ENCODE measurements around the gene GEMIN5.

Gene GEMIN5

DNA sequence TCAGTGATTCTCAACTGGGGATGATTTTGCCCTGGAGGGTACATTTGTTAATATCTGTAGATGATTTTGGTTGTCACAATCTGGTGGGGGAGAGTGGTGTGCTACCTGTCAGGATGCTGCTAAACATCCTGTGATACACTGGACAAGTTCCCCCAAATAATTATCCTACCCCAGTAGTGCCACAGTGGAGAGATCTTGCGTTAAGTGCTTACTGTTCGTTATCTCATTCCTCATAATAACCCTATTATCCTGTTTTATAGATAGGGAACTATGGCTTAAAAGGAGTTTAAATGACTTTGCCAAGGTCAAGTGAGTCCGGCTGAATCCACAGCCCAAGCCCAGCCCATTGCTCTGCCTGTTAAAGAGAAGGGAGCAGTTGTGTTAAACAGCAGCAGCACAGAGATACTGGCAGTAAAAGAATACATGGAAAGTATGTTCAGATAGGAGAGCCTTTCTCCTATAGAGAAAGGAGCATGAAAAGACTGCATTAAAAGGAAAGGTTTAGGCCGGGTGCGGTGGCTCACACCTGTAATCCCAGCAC, 64.2 kb downstream of the GEMIN5 start:
- DNase-seq = no peak

DNA sequence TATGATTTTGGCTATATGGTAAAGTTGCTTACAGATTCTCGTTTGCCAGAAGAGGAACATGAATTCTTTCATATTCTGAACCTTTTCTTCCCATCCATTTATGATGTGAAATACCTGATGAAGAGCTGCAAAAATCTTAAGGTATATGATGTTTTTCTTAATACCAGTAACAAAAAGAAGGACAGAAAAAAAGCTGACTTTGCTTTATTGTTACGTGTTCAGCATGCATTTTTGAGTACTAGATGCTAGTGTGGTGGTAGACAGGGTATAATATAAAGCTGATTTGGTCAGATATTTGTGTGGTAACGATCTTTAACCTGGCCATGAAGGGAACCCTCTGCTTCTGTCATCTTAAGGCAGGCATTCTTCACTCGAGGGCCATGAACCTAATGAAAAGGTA, 66.3 kb downstream of the GEMIN5 start:
- DNase-seq = no peak

DNA sequence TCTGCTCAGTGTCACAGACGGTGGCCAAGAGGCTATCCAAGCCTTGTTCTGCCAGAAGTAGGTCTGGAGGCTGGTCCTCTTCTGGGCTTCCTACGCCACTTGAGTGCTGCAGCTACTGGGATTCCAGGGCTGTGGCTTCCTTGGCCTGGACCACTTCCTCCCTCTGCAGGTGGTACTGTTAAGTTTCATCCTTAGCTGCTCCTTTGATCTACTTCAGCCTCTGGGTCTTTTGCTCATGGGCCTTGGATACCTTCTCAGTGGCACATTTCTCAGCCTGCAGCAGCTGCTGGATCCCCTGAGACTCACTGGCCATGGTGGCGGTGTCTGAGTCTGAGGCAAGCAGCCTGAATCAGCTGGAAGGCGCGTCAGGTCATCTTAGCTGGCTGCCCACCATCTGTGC, 69.3 kb downstream of the GEMIN5 start:
- no peak for DNase-seq

DNA sequence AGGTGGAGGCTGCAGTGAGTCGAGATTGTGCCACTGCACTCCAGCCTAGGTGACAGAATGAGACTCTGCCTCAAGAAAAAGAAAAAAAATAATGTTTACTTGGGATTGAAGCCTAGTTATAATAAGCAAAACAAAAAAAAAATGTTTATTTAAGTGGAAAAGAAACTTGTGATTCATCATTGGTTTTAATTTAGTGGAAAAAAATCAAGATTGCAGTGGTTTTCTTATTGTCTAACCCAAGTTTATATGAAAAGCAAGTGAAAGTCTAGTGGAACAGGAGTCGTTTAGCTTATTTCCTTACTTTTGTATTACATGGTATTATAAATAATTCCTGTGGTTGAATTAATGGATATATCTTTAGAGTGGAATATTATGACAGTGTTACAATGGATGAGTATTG, 71.2 kb downstream of the GEMIN5 start:
- DNase-seq = no peak

DNA sequence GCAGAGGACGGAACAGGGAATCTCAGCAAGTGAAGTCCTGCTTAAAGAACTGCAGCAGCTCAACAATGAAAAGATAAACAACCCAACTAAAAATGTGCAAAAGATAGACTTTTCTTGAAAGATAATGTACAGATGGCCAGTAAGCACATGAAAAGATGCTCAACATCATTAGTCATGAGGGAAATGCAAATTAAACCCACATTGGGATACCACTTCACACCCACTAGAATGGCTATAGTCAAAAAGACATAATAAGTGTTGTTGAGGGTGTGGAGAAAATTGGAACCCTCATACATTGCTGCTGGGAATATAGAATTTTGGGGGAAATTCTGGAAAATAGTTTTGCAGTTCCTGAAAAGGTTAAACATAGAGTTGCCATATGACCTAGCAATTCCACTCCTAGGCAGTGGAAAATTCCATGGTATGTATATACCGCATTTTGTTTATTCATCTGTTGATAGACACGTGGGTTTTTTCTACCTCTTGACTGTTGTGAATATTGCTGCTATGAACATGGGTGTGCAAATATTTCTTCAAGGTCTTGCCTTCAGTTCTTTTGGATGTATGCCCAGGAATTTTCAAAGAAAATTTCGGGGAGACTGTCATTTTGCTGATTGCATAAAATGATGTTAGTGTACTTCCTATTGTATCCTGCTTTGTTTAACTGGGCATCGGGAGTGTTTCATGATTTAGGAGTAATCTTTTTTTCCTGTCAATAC, 72.4 kb downstream of the GEMIN5 start:
- DNase-seq = no peak

DNA sequence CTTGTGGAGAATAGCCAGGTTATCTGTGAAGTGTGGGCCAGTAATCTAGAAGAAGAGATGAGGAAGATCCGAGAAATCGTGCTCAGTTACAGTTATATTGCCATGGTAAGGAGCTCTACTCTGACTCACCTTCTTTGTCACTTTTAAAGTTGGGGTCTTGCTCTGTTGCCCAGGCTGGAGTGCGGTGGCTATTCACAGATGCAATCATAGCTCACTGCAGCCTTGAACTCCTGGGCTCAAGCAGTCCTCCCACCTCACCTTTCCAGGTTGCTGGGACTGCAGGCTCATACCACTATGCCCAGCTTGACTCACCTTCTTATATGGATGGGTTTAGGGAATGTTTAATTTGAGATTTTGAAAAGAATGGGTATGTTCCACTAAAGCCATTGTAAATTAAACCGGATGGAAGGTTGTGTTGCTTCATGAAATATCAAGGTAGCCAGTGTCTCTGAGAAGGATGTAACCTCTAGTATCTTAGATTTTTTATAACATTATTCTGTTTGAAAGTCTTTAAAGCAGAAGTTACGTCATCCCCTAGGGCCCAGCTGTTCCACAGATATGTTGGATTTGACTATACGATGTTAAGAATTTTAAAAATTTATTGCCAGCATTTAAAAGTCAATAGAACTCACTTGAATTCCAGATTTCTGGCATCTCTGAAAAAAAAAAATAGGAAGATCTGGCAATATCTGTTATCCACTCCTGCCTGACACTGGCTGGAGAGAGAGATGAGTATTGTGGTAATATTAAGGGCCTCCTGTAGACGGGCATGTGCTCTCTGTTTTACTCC, 74.5 kb downstream of the GEMIN5 start:
- no peak for DNase-seq

DNA sequence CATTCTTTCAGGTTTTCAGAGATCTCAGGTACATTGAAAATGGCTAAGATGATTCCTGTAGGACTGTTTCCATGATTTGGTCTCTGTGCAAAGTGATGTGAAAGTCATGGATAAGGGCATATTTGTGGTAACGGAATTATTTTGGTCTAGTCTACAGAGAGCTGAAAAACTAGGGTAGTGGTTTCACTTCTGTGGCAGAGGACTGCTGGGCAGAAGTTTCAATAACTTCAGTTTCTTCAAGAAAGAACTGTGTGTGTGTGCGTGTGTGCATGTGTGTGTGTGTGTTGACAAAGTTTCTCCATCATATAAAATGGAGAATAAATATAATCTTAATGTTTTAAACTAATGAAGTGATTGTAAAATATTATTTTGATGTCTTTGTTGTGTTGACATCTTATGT, 75.2 kb downstream of the GEMIN5 start:
- DNase-seq = no peak

DNA sequence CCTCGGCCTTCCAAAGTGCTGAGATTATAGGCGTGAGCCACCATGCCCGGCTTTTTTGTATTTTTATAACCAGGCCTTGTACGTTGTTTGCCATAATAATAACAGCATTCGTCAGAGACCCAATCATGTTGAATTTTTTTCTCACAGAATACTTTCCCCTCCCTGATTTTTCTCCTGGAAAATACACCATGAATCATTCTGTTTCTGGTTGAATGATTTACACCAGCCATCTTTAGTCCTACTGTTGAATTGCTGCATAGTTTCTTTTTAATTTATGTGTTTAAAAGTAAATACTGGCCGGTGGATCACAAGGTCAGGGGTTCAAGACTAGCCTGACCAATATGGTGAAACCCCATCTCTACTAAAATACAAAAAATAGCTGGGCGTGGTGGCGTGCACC, 76.1 kb downstream of the GEMIN5 start:
- DNase-seq = no peak

DNA sequence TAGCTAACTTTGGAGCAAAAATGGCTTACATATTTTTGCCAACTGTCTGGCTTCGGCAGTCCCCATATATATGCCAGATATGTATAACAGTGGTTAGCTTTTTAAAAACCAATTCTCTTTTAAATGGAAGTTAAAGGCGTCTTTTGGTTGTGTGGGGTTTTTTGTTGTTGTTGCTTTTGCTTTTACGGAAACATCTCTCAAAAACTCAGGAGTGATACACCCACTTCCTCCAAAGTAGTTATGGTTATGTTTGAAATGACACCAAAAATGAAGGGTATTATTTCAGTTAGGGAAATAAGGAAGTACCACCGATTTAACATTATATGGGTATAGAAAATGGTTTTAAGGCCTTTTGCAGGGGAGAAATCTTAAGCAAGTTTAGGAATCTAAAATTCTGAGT, 77.2 kb downstream of the GEMIN5 start:
- no peak for DNase-seq

DNA sequence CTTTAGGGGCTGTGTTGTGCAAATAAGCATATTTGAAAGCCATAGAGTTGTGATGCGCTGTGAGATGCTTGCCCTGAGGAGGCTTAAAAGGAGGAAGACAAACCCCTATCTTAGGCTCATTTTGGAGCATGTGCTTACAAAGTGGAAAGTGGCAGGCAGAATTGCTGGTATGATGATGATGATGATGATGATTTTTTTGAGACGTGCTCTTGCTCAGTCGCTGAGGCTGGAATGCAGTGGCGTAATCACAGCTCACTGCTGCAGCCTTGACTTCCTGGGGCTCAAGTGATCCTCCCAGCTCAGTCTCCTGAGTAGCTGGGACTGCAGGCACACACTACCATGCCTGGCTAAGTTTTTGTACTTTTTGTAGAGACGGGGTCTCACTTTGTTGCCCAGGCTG, 77.9 kb downstream of the GEMIN5 start:
- peak; percentile 6 for DNase-seq

DNA sequence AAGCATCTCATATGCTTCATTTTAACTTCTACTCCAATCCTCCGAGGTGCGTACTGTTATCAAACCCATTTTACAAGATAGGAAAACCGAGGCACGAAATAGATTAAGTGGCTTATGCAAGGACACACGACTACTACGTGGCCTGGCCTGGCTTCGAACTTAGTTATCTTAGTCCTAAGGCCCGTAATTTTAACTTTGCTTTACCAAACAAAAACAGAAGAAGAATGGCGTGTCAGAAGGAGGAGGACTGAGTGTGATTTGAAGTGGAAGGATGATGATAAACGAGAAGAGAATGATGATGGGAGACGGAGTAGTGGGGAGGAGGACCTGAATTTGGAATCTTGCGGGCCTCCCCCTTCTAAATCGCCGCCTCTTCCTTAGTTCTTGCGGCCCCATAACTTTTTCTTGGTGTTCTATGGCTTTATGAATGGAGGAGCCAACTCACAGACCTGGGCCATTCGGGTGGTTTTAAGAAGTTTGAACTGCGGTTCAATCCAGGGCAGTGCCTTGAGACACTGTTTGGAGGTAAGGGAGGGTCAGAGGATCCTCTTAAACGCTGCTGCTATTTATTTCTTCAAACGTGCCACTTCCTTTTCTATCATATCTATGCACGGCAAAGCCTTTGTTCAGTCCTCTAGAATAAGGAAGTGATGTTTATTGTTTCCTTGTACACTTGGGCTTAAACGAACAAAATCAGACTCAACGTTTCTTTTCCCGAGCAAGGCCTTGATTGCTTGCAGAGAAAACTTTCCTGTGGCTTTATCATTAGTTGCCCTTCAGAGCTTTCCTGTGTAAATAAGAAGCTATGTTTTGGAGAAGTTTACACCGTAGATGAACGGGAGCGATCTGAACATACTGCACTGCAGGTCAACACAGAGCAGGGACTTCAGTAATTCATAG, 78.8 kb downstream of the GEMIN5 start:
- DNase-seq = peak; percentile 88

DNA sequence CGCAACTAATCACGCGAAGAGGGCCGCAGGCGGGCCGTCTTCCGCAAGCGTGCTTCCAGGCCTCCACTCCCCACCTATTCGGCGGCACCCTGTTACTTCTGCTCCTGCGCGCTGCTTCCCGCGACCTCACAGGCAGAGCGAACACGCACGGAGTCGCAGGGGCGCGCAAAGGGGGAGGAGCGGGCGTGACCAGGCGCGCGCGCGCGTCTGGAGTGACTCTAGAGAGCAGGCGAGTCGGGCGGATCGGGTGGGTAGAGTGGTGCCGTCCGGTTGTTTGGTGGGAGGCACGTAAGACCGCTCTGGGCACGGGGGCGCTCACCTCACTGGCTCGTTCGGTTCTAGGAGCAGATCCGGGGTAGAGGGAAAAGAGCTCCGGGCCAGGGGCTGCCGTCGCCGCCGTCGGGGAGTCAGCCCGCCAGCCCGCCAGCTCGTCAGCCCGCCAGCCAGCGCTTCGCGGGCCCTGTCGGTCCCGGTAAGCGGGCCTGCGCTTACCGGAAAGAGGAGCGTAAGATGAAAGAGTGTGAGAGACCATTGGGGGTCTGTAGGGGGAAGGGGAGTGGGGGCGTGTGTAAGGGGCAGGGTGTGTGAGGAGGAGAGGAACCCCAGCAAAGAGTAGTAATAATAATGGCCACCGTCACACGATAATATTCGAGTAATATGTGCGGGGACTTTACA, 79.6 kb downstream of the GEMIN5 start, which contains the start of gene CNOT8:
TSS of gene CNOT8 (plus strand) at position 331 of the 675 bp plus-strand sequence. CDS start 4,652 bp downstream, outside the sequence.
- peak; percentile 93 for DNase-seq

DNA sequence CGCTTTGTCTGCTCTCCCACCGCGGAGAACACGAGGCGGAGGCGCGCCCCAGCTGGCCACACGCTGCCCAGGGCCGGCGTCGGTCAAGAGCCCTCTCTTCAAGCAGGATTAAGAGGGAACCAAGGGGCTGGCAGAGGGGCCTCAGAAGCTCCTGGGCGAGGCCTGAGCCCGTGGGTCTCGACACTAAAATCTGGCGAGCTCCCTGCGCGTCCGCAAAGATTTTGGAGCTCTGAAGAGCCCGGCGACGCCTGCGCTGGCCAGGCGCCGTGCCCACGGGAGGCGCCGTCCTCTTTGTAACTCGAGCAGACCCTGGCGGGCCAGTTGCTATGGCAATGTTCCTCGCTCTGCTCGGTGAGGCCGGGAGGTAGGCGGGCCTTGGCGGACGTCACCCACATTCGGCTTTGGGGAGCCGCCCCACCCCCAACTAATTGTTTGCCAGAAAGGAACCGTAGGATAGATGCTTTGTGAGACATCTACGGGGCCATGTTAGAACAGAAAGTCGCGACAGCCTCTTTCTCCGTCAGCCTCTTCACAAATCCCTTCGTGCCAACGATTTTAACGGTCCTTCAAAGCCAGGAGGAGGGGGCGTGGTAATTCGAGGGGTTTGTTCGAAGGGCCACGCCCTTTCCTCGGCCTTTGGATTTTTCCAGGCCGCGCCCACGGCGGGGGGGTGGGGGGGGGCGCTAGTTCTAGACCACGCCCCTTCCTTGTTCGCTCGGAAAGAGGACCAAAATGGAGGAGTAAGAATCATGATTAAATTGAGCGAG, 80.3 kb downstream of the GEMIN5 start:
- peak; percentile 61 for DNase-seq

DNA sequence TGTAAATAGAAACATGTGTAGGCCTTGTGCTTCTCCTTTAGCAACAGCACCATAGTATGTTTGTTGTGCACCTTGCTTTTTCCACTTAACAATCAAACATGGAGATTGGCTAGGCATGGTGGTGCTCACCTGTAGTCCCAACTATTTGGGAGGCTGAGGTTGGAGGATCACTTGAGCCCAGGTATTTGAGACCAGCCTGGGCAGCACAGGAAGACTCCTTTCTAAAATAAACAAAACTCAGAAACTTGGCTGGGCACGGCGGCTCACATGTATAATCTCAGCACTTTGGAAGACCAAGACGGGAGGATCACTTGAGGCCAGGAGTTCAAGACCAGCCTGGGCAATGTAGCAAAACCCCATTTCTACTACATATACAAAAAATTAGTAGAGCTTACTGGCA, 86.7 kb downstream of the GEMIN5 start:
- no peak for DNase-seq

DNA sequence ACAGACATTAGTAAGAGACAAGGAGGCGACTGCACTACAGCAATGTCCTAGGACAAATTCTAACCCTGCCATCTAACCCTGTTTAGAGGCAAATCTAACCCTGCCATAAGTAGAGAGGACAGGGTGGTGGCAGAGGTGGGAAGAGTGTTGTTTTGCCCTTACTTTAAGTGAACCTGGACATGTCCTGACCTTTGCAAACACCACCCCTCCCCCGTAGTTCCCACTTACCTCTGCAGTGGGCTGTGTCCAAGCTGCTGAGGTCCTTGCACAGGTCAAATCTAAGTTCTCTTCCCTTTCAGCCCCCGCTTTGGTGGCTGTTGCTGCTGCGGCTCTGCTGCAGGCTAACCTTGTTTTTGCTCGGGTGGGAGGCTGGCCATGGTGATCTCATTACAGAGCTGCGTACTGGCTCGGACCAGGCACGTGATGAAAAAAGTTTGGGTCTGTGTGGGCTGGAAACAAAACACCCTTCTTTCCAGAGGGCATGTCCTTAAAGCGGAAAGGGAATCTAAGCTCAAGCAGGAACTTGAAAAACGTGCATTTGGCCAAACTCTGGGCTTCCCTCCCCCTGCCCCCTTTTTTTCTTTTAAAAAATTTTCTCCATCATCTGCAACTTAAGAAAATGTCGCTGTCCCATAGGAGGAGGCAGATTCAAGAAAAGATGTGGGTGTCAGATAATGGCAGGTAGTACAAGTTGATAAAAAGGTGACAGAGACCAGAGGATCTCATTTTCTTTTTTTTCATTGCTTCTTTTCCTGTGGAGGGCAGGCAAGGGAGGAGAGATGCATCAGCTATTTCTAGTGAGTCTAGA, 87.6 kb downstream of the GEMIN5 start, which contains the start of gene FAXDC2:
TSS of gene FAXDC2 (minus strand) at position 349 of the 808 bp plus-strand sequence. CDS start 12,425 bp downstream, outside the sequence.
- no peak for DNase-seq

DNA sequence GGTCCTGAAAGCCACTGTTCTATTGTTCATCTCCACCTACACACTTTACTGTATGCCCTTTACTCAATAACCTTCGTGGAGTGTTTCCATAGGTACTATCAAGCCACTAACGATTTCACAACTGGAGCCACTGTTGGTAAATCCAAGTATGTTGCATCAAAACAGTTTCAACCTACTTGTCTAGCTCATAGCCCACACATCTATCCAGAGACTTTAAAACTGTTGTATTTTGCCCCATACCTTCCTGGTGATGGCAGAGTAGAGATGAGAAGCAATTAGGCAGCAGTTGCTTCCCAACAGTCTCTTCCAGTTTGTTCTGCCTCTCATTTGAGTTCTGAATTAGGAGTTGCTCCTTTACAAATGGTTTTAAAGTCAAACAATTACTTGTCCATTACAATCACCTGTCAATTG, 88.2 kb downstream of the GEMIN5 start:
- no peak for DNase-seq

DNA sequence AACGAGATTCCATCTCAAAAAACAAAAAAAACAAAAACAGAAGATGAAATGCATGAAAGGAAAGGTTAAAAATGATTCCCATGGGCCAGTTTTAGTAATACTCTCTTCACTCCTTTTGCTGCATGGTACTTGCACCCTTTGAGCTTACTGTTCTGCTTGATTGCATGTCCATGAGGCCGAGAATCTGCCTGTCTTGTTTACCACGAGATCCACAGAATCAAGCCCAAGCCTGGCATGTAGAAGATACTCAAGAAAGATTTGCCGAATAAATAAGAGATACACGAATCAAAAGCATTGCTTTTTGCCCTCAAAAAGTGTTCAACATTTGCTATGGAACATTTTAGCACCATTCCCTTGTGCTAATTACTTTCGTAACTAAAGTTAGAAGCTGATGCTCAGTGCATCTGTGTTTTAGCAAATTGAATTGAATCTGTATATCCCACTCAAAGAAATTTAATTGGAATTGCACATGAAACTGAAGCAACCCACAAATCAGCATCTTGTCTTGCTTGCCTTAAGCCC, 88.7 kb downstream of the GEMIN5 start:
- DNase-seq = no peak

DNA sequence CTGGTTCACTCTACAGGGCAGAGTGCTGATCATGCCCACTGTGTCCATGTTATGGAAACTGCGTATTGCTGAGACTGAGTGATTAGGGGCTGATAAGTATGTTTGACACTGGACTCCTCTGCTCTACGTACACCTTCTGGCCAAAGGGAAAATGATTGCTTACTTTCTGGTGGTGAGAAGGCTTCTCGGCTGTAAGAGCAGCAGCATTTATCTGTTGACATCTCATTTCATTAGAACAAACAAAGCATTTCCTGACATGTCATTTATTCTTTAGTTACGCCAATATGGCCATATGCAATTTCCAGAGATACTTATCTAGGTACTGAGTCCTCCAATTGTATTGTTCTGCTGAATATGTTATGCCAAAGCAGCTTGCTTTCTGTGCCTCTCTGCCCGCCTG, 93.2 kb downstream of the GEMIN5 start:
- DNase-seq = no peak

DNA sequence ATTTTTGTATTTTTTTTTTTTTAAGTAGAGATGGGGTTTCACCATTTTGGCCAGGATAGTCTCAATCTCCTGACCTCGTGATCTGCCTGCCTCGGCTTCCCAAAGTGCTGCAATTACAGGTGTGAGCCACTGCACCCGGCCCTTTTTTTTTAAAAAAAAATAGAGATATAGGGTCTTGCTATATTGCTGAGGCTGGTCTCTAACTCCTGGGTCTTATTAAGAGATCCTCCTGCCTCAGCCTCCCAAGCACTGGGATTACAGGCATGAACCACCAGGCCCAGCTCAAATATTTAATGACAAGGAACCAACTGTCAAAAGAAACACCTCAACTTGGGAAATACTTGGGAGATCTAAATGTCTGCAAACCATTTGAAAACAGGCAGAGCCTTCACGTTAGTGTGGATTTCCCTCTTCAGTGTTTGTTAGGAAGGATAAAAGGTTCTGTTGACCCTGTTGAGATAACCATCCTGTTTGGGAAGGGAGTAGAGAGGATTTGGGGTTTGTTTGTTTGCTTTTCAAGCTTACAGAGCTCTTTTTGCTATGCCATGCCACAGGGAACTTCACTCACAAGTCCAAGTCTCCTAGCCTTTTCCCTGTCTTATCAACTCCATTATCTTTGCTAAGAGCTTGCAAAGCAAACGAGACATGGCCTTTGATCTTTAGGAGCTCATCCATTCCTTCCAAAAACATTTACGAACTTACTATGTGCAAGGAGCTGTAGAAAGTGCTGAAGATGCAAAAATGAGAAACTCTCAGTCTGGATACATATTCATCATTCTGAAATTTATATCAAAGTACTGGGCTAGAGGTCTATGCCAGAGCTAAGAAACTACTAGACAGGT, 95.1 kb downstream of the GEMIN5 start:
- no peak for DNase-seq

Data from SIG-M5 (cell line).